Measurements from ENCODE around the gene BIRC7.

GRCh38 chr20:63223121-63223825 lies 12.4 kb upstream of the BIRC7 start:
- no peak for TF ChIP-seq POLR2AphosphoS5 (IDR thresholded peaks at IDR 0.05; ENCODE audit: low read depth, low read length)
- TF ChIP-seq POLR2A (IDR thresholded peaks at IDR 0.05; ENCODE audit: low read depth, low read length) = no peak
- TF ChIP-seq TAF1 (IDR thresholded peaks at IDR 0.05; ENCODE audit: borderline replicate concordance, low read depth, low read length) = no peak
